GM23338 (cell line): ENCODE data around the gene NTPCR. TPM values are rescaled to one million over a fixed set of nuclear protein-coding genes. Genes with fewer than 3 reads are reported as not detected.

Experiments used
- ATAC-seq: fragments of 200-7000 bp; cut with Tn5 transposase; 3 replicates; pipeline ENCODE4 v1.9.1; 2020
- DNase-seq: peaks from one replicate; pipeline ENCODE4 v3.0.0-alpha.2; 2015; ENCODE audit warnings: low spot score
- H2AFZ ChIP-seq: fragments of 200-600 bp; sonication (generic); 2 replicates; pipeline ENCODE4 v1.8.0; 2016; ENCODE audit warnings: antibody characterized with exemption, mild to moderate bottlenecking, moderate library complexity
- H3F3A ChIP-seq: fragments of 200-600 bp; sonication (generic); replicated peaks from 2 replicates; pipeline ENCODE4 v1.8.0; 2017; ENCODE audit warnings: antibody characterized with exemption, mixed run types, low read depth
- H3K27ac ChIP-seq: fragments of 200-600 bp; sonication (generic); 2 replicates; pipeline ENCODE4 v1.6.1; 2016; ENCODE audit warnings: low read depth
- H3K27me3 ChIP-seq: fragments of 200-600 bp; sonication (generic); 2 replicates; pipeline ENCODE4 v1.8.0; 2016; ENCODE audit warnings: mild to moderate bottlenecking, mixed run types, moderate library complexity; ENCODE audit not compliant: insufficient read depth
- H3K36me3 ChIP-seq: fragments of 200-600 bp; sonication (generic); 2 replicates; pipeline ENCODE4 v1.8.0; 2016; ENCODE audit warnings: mild to moderate bottlenecking; ENCODE audit not compliant: insufficient read depth
- H3K4me1 ChIP-seq: fragments of 200-600 bp; sonication (generic); 2 replicates; pipeline ENCODE4 v1.8.0; 2016; ENCODE audit warnings: mild to moderate bottlenecking, moderate library complexity; ENCODE audit not compliant: insufficient read depth
- H3K4me2 ChIP-seq: fragments of 200-600 bp; sonication (generic); 2 replicates; pipeline ENCODE4 v1.7.1; 2017; ENCODE audit warnings: mixed run types
- H3K4me3 ChIP-seq: fragments of 200-600 bp; sonication (generic); 2 replicates; pipeline ENCODE4 v1.6.1; 2016; ENCODE audit warnings: mixed run types
- H3K79me2 ChIP-seq: fragments of 200-600 bp; sonication (generic); replicated peaks from 2 replicates; pipeline ENCODE4 v1.8.0; 2017; ENCODE audit warnings: mild to moderate bottlenecking; ENCODE audit not compliant: insufficient read depth
- H3K9me2 ChIP-seq: fragments of 200-600 bp; sonication (generic); 2 replicates; pipeline ENCODE4 v1.8.0; 2017; ENCODE audit not compliant: insufficient read depth
- H4K20me1 ChIP-seq: fragments of 200-600 bp; sonication (generic); replicated peaks from 2 replicates; pipeline ENCODE4 v1.8.0; 2017; ENCODE audit warnings: mild to moderate bottlenecking; ENCODE audit not compliant: insufficient read depth
- H3K27ac Mint-ChIP-seq: 2 replicates; pipeline ENCODE4 v1.8.0; 2020; ENCODE audit warnings: inconsistent platforms, mild to moderate bottlenecking, moderate library complexity, mixed read lengths
- H3K27me3 Mint-ChIP-seq: 3 replicates; pipeline ENCODE4 v1.8.0; 2022; ENCODE audit warnings: low read depth, mild to moderate bottlenecking, moderate library complexity, mixed read lengths, inconsistent platforms; ENCODE audit not compliant: insufficient read depth, poor library complexity
- H3K36me3 Mint-ChIP-seq: 3 replicates; pipeline ENCODE4 v1.8.0; 2021; ENCODE audit warnings: low read depth, mild to moderate bottlenecking, inconsistent platforms, moderate library complexity, mixed read lengths
- H3K4me1 Mint-ChIP-seq: 3 replicates; pipeline ENCODE4 v1.8.0; 2020; ENCODE audit warnings: mild to moderate bottlenecking, inconsistent platforms, mixed read lengths
- H3K4me3 Mint-ChIP-seq: 3 replicates; pipeline ENCODE4 v1.8.0; 2021; ENCODE audit warnings: moderate library complexity, mild to moderate bottlenecking, inconsistent platforms, mixed read lengths
- H3K9me3 Mint-ChIP-seq: 3 replicates; pipeline ENCODE4 v1.8.0; 2020; ENCODE audit warnings: moderate library complexity, mild to moderate bottlenecking, inconsistent platforms, mixed read lengths
- ETS1 ChIP-seq: IDR thresholded peaks from 2 replicates; pipeline ENCODE4 v1.6.1; 2016; ENCODE audit warnings: antibody characterized with exemption
- EZH2 ChIP-seq: fragments of 200-600 bp; sonication (generic); IDR thresholded peaks from one replicate; pipeline ENCODE4 v1.8.0; 2017; ENCODE audit warnings: antibody characterized with exemption, mild to moderate bottlenecking, low read depth; ENCODE audit not compliant: unreplicated experiment
- EZH2phosphoT487 ChIP-seq: fragments of 200-600 bp; sonication (generic); IDR thresholded peaks from one replicate; pipeline ENCODE4 v1.8.1; 2018; ENCODE audit warnings: antibody characterized with exemption; ENCODE audit not compliant: unreplicated experiment
- JUNB ChIP-seq: IDR thresholded peaks from one replicate; pipeline ENCODE4 v1.6.1; 2016; ENCODE audit warnings: antibody characterized with exemption; ENCODE audit not compliant: unreplicated experiment
- POLR2AphosphoS5 ChIP-seq: IDR thresholded peaks from 2 replicates; pipeline ENCODE4 v1.6.1; 2016; ENCODE audit warnings: antibody characterized with exemption, low read depth
- ZNF331 ChIP-seq: fragments of 250-450 bp; sonication (Bioruptor Pico); IDR thresholded peaks from 2 replicates; pipeline ENCODE4 v1.5.0; 2020; ENCODE audit warnings: low read depth, mild to moderate bottlenecking, moderate library complexity
- ZNF462 ChIP-seq: fragments of 250-450 bp; sonication (Bioruptor Pico); IDR thresholded peaks from 2 replicates; pipeline ENCODE4 v1.5.0; 2020; ENCODE audit warnings: mild to moderate bottlenecking, moderate library complexity
- polyA plus RNA-seq: library from polyadenylated mRNA; unstranded; fragments of >200 nt; fragmentation: Nextera tagmentation; extraction: Ambion mirVana; gene quantifications from 2 replicates; pipeline ENCODE4 v1.2.1, GENCODE V29; 2016
- total RNA-seq: library from RNA; depleted of rRNA; stranded (reverse); fragments of >200 nt; shearing (Covaris generic); gene quantifications from 2 replicates; pipeline ENCODE4 v1.2.3, GENCODE V29; 2014

NTPCR gene
- total and polyA plus RNA-seq, 2 experiments from 2014 or later, result 64.1 to 150 TPM

DNA sequence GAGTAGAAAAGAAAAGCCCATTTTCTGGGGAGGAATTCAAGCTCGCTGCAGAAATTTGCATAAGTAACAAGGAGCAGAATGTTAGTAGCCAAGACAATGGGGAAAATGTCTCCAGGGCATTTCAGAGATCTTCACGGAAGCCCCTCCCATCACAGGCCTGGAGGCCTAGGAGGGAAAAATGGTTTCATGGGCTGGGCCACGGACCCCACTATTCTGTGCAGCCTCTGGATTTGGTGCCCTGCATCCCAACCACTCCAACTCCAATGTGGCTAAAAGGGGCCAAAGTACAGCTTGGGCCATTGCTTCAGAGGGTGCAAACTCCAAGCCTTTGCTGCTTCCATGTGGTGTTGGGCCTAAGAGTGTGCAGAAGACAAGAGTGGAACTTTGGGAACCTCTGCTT lies 43.1 kb downstream of the NTPCR start (continued):
- no peak for TF ChIP-seq ZNF462 (CRISPR knock-in tag)
- no peak for TF ChIP-seq POLR2AphosphoS5
- no peak for TF ChIP-seq ETS1

- H3K4me3 ChIP-seq, result no peak overlapping the region
- peaks cover 14% of the 10 kb centered on the region for H3K27me3 Mint-ChIP-seq
- no peak overlapping the region for H3K4me3 Mint-ChIP-seq
- no peaks in the 10 kb centered on the region for H4K20me1 ChIP-seq
- no peaks in the 10 kb centered on the region for H3K79me2 ChIP-seq
- no peak overlapping the region for H2AFZ ChIP-seq
- H3K4me1 Mint-ChIP-seq, result no peaks in the 10 kb centered on the region
- no peaks in the 10 kb centered on the region for H3K4me1 ChIP-seq
- no peak for ATAC-seq
- H3K27ac ChIP-seq, result no peak overlapping the region
- H3K27me3 ChIP-seq, result no peaks in the 10 kb centered on the region
- no peaks in the 10 kb centered on the region for H3K9me2 ChIP-seq
- no peak overlapping the region for H3K27ac Mint-ChIP-seq
- peaks cover 33% of the 10 kb centered on the region for H3K9me3 Mint-ChIP-seq
- H3F3A ChIP-seq, result no peaks in the 10 kb centered on the region
- peaks cover 34% of the 10 kb centered on the region for H3K36me3 ChIP-seq
- DNase-seq, result no peak
- no peak overlapping the region for H3K4me2 ChIP-seq
- H3K36me3 Mint-ChIP-seq, result peaks cover 96% of the 10 kb centered on the region
- no peak for TF ChIP-seq POLR2AphosphoS5
- no peak for TF ChIP-seq ZNF331 (CRISPR knock-in tag)
- no peak for TF ChIP-seq JUNB
- TF ChIP-seq EZH2, result no peak
- no peak for TF ChIP-seq ZNF462 (CRISPR knock-in tag)
- TF ChIP-seq ETS1, result no peak
- no peak for TF ChIP-seq EZH2phosphoT487
Measured at GRCh38 chr1:232995189-232995588, 44.8 kb downstream of the NTPCR start.
